ENCODE results near the gene PRPF39. TPM values are rescaled to one million over a fixed set of nuclear protein-coding genes. Genes with fewer than 3 reads are reported as not detected.

Gene PRPF39
- total and polyA plus RNA-seq, 2 experiments from 2014 or later: 30.4 to 40.7 TPM

- no peak for DNase-seq (ENCODE audit: low read depth in 1 of 2, low spot score in 1 of 2)
Measured at GRCh38 chr14:45057881-45058364, 26.0 kb upstream of the PRPF39 start.

GRCh38 chr14:45060551-45060950 lies 23.4 kb upstream of the PRPF39 start:
- H3K4me3 ChIP-seq: no peak overlapping the region
- peaks cover 8% of the 10 kb centered on the region for H3K4me1 ChIP-seq (ENCODE audit: low read depth)
- no peak overlapping the region for H3K27ac ChIP-seq
- TF ChIP-seq CTCF (IDR thresholded peaks at IDR 0.05; ENCODE audit: low read depth, low read length): no peak
- no peaks in the 10 kb centered on the region for H3K27me3 ChIP-seq
- peaks cover 2% of the 10 kb centered on the region for H3K36me3 ChIP-seq
- peak in 1 of 2 donors; percentile 28 for DNase-seq (ENCODE audit: low read depth in 1 of 2, low spot score in 1 of 2)
- H3K9me3 ChIP-seq (ENCODE audit: low read depth): no peaks in the 10 kb centered on the region

More at GRCh38 chr14:45057881-45058364, 26.0 kb upstream of the PRPF39 start:
- TF ChIP-seq CTCF (IDR thresholded peaks at IDR 0.05; ENCODE audit: low read depth, low read length): no peak
- H3K4me3 ChIP-seq: no peak overlapping the region
- no peak overlapping the region for H3K27ac ChIP-seq
- no peaks in the 10 kb centered on the region for H3K27me3 ChIP-seq
- no peaks in the 10 kb centered on the region for H3K9me3 ChIP-seq (ENCODE audit: low read depth)
- no peaks in the 10 kb centered on the region for H3K4me1 ChIP-seq (ENCODE audit: low read depth)
- H3K36me3 ChIP-seq: peaks cover 8% of the 10 kb centered on the region

- no peaks in the 10 kb centered on the region for H3K9me3 ChIP-seq (ENCODE audit: low read depth)
- no peak overlapping the region for H3K4me3 ChIP-seq
- no peaks in the 10 kb centered on the region for H3K27me3 ChIP-seq
- no peaks in the 10 kb centered on the region for H3K36me3 ChIP-seq
- H3K27ac ChIP-seq: peak overlapping the region; percentile 97
- H3K4me1 ChIP-seq (ENCODE audit: low read depth): peaks cover 24% of the 10 kb centered on the region
- no peak for TF ChIP-seq CTCF (IDR thresholded peaks at IDR 0.05; ENCODE audit: low read depth, low read length)
- DNase-seq (ENCODE audit: low read depth in 1 of 2, low spot score in 1 of 2): peak in 1 of 2 donors; percentile 55
Measured at GRCh38 chr14:45065540-45065939, 18.4 kb upstream of the PRPF39 start.

DNA sequence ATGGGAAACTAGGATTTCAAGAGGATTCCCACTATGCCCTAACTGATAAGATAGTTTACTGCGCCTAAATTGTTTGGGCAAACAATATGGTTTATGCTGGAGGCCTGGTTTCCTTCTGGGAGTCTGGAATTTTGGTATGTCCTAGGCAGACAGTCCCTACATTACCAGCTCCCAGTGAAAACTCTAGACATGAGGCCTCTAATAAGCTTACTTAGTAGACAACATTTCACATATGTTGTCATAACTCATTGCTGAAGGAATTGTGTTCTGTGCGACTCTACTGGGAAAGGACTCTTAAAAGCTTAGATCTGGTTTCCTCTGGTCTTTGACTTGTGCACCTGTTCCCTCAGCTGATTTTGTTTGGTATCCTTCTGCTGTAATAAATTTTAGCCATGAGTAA lies 18.0 kb upstream of the PRPF39 start:
- no peaks in the 10 kb centered on the region for H3K27me3 ChIP-seq
- DNase-seq (ENCODE audit: low read depth in 1 of 2, low spot score in 1 of 2): peak in 1 of 2 donors; percentile 12
- H3K36me3 ChIP-seq: no peaks in the 10 kb centered on the region
- peak overlapping the region; percentile 97 for H3K27ac ChIP-seq
- H3K4me1 ChIP-seq (ENCODE audit: low read depth): peaks cover 24% of the 10 kb centered on the region
- no peaks in the 10 kb centered on the region for H3K9me3 ChIP-seq (ENCODE audit: low read depth)
- TF ChIP-seq CTCF (IDR thresholded peaks at IDR 0.05; ENCODE audit: low read depth, low read length): no peak
- no peak overlapping the region for H3K4me3 ChIP-seq

DNA sequence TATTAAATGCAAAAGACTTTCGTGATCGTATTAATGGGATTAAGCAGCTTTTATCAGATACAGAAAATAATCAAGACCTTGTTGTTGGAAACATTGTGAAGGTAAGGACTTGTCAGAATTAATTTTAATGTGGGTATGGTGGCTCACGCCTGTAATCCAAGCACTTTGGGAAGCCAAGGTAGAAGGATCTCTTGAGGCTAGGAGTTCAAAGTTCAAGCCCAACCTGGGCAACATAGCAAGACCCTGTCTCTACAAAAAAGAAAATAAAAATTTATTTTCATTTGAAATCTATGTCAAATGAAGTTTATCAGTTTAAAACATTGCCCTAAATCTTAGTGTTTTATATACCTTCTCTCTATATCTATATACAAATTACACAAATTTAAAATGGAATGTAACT lies 17.2 kb upstream of the PRPF39 start:
- TF ChIP-seq CTCF (IDR thresholded peaks at IDR 0.05; ENCODE audit: low read depth, low read length): no peak
- H3K36me3 ChIP-seq: no peaks in the 10 kb centered on the region
- no peaks in the 10 kb centered on the region for H3K9me3 ChIP-seq (ENCODE audit: low read depth)
- H3K4me1 ChIP-seq (ENCODE audit: low read depth): peaks cover 24% of the 10 kb centered on the region
- no peaks in the 10 kb centered on the region for H3K27me3 ChIP-seq
- H3K4me3 ChIP-seq: no peak overlapping the region
- DNase-seq (ENCODE audit: low read depth in 1 of 2, low spot score in 1 of 2): no peak
- peak overlapping the region; percentile 97 for H3K27ac ChIP-seq
